Activated gamma-delta T cell treated with Interleukin-2 at 50 U/mL for 16 hours (primary cell): ENCODE results near the gene TIGAR.

Experiments used
- DNase-seq: peaks from one replicate; pipeline ENCODE4 v3.0.0-alpha.2; 2020

The TIGAR gene

DNA sequence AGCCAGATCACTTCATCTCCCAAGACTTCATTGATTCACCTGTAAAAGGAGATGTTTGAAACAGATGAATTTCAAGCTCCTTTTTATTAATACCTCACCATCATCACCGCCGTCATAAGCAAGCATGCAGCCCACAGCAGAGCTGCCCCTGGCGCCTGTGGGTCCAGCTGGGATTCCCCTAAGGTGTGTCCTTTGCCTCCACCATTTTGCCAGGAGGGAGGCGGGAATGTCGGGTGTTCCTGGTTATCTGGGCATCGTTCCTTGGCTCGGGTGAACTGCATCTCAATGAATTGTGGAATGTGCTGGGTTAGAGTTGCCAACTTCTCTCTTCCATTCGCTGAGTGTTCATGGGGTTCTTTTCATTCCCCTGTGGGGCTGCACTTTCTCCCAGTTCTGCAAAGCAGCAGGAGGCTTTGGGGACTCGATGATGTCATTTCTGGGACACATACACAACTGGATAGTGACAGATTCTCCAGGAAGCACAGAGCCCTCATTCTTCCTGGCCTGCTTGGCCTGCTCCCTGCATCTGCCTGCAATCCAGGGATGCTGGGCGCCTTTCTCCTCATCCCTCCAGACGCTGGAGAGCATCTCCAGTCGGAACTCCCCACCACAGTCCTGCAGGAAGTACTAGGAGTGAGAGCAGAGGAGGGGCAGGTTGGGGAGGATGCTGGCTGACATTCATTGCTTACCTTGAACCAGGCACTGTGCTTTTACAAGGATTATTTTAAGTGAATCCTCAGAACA is 37.3 kb upstream of the TIGAR start:
- no peak for DNase-seq

DNA sequence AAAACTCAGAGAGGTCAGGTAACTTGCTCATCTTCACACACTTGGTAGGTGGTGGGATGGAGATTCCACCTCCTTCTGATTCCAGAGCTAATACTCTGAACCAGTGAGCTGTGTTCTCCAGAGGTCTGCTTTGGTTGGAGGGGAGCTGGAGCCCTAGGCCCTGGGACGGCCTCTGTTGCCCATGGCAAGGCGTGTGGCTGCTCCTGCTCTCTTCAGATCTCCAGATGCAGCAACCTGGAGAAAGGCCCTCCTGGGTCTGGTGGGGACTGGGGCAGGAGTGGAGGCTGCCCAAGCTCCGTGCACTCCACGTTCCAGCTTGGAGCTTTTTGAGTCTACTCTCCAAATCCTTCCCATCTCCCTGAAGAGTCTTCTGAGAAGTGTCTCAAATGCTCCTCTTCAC is 36.7 kb upstream of the TIGAR start:
- no peak for DNase-seq

DNA sequence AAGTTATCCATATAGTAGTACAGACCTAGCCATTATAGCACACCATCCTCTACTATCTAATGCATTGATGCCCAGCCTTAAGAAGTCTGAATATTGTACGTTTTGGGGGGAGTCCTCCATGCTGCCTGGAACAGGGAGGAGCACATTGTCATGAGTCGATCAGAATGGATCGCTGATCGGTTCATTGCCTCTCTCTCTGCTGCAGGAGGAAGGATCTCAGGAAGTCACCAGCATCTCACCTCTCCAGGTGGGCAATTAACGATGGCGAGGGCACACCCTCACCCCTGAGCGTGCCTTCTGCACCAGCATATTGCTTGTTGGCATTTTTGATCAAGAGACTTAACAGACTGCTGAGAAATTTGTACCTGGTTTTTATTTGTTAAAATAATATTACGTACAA is 35.9 kb upstream of the TIGAR start:
- no peak for DNase-seq

DNA sequence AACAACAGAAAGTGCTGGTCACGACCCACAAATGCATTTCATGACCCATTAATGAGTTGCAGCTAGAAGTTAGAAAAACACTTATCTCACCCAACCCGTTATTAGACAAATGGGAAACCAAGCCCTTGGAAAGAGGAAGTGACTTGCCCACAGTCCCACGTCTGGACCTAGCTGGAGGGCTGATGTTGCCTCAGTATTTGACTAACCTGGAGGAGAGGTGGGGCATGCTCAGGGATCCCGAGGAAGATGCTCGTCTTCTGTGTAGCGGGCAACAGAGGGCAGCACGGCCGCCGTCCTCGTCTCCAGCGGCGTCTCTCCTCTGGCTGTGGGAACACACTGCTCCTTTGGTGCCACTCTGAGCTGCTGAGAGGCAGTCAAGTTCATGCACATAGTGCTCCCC is 34.8 kb upstream of the TIGAR start:
- no peak for DNase-seq

DNA sequence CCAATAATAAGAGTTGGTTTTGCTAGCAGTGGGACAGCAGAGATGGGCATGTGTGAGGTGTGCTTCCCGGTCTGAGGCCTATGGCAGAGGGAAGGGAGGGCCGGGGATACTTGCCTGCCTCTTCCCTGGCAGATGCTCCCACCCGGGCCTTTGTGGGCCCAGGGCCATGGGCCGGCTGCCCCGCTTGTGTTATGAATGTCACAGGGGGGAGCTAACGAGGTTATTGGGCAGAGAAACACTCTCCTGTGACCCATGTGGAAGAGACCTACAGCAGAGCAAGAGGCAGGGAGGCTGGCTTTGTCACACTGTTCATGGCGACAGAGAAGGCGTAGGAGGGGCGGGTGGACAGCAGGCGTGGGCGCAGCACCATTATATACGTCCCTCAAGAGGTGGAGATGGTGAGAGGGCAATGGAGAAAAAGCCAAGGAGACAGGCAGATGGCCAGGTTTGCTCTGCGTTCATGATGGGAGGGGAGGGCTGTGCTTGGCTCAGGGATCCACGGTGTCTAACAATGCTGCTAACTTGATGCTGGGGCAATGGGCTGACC is 34.2 kb upstream of the TIGAR start:
- no peak for DNase-seq

DNA sequence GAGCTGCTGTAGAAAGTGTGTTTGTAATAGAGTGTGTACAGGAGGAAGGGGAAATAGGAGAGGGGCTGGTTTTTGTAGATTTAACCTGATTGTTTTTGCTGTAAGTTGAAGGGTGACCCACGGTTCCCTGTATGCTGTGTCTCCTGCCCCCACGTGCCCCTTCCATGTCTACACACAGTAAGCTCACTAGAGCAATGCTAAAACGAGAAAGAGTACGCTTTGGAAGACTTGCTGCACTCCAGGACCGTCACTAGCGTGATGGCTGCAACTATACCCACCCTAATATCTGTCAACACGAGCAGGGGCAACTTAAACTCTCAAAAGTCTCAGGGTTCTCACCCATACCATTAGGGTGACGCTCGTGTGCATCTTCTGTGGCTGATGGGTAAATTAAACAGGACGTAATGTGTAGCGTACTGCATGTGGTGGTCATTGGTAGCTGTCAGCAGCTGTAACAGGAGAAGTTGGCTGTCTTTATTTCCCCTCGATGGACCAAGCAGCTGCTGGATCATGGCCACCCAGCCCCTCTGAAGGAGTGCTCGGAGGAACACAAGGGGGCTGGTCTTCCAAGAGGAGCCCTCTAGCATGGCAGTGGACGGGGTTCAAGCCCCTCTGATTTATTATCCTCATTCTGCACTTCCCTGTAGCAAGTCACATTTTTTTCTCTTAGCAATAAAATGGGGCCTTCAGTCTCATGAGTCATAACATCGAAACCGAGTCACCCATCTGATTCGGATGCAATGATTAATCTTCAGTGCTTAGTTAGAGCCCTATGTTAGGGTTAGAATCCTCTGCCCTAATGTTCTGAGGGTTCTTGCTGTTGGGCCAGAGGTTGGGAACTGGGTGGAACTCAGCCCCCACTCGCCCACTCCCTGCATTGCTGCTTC is 33.4 kb upstream of the TIGAR start:
- no peak for DNase-seq

DNA sequence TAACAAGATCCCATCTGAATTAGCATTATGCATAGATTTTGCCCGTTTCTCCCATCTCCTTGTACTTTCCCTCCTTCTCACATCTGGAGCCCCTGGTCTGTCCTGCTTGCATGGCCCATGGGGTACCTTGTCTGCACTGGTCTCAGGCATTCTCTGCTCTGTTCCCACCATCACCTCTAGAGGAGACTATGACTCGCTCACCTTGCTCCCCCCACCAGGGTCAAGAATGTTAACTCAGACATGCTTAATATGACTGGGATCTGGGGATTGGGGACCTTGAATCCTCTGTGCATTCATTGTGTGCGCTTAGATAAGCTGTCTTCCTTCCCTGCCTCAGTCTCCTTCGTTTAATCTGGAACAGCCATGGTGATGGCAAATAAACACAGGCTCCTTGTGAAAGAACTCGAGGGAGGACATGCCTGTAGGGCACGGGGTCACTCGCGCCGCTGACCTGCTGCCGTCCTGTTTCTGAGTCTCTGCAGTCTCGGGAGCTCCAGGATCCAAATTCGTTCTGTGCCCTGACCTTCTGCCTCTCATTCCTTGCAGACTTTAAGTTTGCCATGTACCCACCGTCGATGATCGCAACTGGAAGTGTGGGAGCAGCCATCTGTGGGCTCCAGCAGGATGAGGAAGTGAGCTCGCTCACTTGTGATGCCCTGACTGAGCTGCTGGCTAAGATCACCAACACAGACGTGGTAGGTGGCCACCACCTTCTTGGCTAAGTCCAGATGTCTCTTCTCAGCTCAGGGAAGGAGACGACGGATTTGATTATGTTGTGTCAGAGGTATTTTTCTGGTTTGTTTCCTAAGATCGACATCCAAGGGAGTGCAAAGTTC is 32.5 kb upstream of the TIGAR start:
- no peak for DNase-seq

DNA sequence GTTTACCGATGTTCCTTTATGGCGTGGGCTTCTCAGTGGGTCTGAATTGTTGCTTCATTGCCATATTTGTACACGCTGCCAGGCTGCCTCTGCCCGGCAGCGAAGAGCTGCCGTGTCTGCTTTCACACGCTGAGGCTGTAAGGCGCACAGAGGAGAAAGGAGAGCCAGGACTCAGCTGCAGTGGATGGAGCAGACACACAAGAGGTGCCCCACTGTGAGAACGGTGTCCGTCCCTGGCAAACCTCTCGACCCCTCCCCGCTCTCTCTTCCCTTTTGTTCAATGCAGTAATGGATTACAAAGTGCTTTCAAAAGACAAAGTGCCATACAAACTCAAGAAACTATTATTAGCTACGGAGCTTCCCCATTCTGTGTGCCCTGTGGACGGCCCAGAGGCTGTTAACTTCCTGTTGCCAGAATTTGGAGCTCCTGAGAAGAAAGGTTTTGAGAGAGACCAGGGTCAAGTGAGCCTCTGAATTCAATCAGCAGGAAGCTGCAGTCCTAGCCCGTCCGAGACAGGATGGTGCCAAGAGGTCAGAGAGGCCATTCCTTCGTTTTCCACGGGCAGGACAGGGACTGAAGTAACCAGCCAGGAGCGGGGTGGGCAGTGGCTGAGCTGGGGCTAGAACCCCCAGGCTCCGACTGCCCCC is 31.7 kb upstream of the TIGAR start:
- DNase-seq = no peak

DNA sequence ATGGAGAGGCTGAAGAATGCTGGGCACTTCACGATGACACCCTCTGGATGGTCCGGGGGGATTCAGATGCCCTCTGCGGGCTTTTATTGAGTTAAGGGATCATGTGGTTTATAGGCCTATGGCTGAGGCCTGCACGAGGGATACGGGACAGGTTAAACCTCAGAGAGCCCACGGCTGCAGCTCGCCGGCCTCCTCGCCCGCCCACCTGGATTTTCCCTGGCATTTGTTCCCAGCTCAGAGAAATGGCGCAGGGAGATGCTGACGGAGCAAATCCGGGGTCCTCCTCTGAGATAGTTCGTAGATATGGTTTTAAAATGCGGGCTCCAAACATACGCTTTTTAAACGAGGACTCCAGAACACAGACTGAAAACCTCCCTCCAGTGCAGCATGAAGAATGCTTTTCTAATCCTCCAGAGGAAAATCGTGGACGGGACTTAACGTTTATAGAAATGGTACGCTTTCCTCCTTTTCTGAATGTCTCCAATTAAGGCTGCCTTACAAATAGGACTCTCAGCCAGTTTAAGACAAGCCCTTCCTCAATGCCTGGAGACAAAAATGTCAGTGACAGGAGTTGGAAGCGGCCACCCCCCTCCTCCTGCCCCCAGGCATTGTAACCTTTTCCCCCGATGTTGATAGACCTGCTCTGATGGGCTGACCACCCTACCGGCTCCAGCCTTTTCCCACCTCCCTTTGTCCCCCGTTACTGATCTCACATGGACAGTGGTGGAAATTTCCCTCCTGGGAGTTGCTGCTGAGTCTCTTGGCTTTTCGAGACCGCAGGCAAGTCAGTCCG is 30.8 kb upstream of the TIGAR start:
- no peak for DNase-seq

DNA sequence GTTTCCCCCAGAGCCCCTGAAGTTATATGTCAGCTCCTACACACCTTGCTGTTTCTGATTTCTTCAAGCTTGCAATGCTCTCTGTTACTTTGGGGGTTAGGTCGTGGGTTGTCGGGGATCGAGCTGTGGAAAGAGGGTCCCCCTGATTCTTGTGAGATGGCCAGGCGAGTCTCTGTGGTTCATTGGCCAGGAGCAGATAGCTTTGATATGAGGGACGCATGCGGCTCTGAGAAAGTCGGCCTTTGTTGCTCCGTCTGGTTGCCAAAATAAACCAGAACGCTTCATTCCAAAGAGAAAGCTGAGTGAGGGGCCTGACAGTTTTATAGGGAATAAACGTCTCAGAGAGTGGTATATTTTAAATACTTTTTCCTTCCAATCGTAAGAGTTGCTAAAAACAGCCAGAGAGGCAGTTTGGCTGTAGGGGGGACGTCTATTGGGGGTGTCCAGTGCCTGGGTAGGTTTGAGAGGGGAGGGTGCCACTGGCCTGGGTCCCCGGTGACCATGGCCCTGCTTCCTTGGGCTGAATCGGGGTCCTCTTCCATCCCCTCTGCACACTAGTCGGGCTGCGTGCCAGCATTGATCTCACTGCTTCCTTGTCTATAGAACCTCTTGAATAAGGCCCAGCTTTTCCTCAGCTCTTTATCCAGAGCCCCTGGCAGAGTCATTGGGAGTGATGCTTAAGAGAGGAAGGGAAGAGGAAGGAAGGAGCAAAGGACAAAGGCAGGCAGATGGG is 28.5 kb upstream of the TIGAR start:
- no peak for DNase-seq

DNA sequence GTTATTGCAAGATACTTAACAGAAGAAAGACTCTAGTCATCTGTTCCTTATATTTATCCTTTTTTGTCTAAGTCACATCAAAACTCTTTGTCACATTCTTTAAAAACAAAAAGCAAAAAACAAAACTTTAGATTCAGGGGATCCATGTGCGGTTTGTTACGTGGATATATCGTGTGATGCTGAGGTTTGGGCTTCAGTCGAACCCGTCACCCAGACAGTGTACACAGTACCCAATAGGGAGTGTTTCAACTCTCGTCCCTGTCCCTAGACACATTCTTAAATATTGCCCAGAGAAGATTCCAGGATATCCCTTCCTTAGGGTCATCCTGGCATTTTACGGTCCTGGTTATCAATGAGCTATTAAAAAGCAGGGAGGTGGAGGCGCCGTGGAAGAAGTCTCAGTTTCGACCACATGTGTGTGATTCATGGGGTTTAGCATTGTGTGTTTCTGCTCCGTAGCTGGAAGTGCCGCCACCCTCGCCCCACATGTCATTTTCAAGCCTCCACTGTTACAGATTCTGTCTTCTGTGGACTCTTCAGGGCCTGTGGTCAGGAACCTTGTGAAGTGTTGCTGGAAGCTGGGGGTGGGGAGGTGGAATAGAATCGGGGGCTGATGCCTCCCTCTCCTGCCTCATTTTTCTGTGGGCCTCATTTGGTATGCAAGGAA is 27.6 kb upstream of the TIGAR start:
- no peak for DNase-seq

DNA sequence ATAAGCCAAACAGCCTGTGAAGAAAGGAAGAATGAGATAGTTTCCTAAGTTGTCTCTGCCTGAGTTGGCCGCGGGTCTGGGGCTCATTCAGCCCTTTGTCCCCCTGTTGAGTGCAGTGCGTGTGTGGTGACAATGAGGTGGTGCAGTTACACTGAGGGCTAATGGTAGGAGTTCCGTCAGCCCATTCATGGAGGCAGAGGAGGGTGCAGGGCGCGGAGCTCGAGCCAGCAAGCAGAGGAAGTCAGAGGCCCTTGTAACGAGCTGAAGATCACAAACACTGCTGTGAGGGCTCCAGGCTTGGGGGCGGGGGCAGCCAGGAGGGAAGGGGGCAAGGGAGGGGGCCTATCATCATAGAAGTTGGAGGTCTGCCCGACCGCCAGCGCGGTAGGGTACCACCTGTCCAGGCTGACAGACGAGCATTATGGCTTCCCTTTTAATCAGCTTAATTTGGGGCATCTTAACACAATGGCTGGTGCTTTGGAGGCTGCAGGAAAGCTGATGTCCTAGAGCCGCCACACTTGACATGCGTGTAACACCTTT is 27.0 kb upstream of the TIGAR start:
- no peak for DNase-seq

DNA sequence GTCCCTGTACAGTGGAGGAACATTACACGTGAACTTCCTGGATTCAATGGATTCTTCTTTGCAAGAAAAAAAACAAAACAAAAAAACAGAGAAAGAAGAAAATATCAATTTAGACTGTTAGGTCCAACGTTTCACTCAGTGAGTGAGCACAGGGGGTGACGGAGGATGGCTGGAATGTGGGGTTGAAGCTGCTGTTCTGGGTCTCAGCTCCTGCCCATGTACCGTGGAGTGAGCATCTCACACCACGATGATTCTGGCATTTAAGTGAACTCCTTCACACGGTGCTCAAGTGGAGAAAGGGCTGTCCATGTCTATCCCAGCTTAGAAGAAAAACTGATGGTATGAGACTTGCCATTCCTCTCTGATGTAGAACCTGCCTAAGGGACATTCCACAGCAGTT is 24.3 kb upstream of the TIGAR start:
- DNase-seq = no peak

DNA sequence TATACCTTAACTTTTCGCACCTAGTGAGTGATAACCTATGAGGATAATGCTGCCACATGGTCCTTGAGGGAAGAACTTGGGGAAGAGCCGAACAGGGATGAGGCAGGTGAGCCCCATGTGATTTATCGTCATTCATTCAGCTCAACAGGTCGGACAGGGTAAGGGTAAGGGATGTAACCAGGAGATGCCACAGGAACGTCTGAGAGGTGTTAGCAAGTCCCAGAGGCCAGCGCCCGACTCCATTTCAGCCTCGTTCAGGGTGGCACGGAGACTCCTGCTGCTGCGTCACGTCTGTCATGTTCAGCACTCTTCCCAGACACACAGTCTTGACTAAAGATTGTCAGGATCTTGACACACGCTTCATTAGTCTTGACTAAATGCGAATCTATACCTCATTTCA is 23.4 kb upstream of the TIGAR start:
- no peak for DNase-seq

DNA sequence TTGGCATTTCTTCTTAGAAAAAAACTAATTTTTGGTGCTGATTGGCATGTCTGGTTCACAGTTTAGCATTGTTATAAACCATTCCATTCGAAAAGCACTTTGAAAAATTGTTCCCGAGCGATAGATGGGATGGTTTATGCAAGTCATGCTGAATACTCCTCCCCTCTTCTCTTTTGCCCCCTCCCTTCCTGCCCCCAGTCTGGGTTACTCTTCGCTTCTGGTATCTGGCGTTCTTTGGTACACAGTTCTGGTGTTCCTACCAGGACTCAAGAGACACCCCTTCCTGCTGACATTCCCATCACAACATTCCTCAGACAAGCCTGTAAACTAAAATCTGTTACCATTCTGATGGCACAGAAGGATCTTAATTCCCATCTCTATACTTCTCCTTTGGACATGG is 20.1 kb upstream of the TIGAR start:
- no peak for DNase-seq

DNA sequence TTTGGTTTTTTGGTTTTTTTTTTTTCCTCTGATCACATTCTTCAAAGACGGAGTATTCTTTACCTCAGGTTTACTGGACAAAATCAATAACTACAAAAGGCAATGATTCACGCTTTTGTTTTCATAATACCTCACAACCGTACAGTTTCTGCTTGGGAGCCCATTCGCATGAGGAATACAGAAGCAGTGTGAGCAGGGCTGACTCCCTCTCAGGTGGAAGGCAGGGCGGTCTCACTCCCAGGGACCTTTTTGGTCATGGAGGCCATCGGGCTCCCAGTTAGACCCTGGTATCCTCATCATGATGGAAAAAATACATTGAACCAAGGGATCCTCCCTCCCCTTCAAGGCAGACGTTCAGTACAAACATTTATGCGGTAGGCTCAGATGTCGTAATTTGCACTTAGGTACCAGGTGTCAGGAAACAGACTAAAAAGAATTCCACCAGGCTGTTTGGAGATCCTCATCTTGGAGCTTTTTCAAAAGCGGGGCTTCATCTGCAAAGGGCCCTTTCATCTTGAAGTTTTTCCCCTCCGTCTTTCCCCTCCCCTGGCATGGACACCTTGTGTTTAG is 19.0 kb upstream of the TIGAR start:
- DNase-seq = no peak

DNA sequence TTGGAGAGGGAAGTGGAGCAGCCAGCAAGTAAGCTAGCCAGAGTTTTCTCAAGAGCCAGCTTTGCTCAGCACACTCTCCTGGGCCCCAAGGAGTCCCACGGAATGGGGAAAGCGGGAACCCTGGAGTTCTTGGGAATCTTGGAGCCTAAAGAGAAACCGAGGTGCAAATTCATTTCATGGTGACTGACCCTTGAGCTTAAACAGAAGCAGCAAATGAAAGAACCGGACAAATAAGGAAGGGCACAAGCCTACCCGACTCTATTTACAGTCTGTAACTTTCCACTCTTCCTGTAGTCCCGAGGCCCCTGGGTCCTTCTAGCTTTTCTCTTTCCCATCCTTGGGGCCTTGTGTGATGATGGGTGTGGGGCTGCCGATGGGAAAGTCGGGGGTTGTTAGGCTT is 18.1 kb upstream of the TIGAR start:
- DNase-seq = no peak

DNA sequence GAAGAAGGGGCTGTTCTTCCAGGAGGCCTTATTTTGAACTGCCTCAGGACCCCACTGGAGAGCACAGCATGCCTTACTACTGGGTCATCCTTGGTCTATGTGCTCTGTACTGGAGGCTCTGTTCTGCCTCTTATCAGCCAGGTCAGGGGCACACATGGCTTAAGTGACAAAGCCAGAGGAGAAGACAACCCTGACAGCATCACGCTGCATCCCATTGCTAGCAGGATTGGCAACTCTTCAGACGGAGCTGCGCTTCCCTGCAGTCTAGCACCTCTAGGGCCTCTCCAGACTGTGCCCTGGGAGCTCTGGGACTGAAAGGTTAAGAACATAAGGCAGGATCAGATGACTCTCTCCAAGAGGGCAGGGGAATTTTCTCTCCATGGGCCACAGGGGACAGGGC is 17.3 kb upstream of the TIGAR start:
- no peak for DNase-seq

DNA sequence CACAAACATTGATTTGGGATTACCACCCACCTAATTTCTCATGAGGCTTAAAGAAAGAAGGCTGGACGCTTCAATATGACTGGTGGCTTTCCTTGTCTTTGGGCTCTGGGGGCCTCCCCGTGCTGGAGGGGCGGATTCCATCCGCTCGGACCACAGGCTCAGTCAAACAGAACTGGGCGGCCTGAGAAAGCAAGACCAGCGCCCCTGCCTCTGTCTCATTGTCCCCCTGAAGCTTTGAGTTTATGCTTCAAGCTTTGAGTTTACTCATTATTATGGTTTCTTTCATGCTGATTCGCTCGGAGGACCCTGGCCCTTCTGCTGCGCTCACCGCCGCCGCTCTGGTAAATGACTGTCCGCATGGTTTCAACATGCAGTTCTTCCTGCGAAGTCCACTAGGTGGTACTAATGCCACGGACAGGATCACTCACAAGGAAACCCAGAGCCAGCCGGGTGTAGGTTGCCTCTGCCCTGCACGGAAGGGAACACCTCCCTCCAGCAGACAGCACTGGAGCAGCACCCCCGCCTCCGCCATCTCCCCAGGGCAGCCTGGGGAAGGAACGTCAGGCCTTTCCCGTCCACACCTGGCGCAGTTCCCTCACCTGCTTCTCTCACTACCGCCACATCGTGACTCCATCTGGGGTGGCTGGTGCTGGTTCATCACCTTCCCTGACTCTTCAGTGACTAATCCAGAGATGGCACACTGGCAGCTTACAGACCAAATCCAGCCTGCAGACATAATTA is 13.2 kb upstream of the TIGAR start:
- DNase-seq = no peak
